NCI-H1417 (cell line): ENCODE results near the gene MFAP3L.
"Not testable (repeated sequence)": the region's sequence is repeated elsewhere in the genome, so short reads cannot be mapped to it uniquely, and the experiment has no call there.

Experiments used
- DNase-seq, 3 experiments: peaks; one replicate each; lab custom pipeline; 2025; lab: John Stamatoyannopoulos, UW

The MFAP3L gene

GRCh38 chr4:170026253-170027021 lies at the start of gene MFAP3L:
TSS of gene MFAP3L (minus strand) at chr4:170026395. CDS start at chr4:170005877, 20,518 bp downstream.
- DNase-seq = peak; percentile 75 to 94 (median 92)

DNA sequence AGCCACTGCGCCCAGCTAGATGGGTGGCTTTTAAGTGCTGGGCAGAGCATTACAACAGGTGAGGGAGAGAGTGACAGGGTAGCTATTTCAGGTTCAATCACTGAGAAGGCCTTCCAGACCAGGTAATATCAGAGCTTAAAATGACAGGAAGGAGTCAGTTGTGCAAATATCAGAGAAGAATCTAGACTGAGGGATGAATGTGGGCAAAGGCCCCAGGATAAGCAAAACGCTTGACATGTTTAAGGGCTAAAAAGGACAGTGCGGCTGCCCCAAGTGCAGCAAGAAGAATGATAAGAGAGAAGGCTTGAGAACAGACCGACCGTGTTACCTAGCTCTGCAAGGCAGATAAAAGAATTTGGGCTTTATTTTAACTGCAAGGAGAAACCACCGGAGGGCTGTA lies 45.0 kb upstream of the MFAP3L start:
- DNase-seq = no peak

DNA sequence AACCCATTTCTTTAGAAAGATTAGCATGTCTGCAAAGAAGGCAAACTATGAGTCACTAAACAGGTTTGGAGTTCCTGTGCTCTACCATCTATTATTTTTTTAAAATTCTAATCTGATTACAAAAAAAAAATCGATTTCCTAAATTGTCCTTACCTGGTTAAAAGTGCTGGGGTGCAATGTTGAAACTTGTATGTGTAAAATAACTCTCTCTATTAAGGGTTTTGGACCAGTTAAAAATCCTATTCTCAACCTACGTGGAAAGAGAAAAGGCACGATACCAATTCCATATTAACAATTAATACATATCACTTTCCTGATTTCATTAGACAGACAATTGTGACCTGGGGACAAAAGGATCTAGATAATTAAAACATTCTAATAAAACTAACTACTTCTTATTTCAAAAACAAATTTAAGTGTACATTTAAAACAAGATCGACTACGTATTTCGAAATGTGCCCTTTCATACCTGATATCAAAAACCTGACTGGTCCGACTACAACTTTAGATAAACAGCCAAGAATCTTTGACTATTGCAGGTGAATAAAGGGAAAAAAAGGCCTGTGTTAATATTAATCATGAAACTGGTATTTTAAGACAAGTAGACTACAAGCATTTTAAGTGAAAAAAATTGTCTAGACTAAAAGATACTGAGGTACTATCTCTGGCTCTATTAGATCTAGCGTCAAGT lies 42.4 kb upstream of the MFAP3L start:
- DNase-seq = no peak

DNA sequence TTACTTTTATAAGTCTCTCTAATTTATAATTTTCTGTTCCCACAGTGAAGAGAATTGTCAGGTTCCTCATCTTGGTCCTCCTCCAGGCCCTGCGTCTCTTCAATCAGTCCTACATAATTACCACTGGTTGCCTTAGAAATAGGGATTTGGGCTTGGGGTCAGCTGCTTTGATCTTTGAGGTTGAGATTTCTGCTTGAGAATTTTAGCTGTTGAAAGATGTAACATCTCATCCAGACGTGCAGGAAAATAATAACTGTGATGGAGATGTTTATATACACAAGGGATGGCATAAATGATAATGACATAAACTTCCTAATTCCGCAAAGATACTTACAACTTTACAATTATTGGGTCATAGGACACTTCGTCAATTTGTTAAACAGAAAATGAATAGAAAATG lies 33.2 kb upstream of the MFAP3L start:
- no peak for DNase-seq

DNA sequence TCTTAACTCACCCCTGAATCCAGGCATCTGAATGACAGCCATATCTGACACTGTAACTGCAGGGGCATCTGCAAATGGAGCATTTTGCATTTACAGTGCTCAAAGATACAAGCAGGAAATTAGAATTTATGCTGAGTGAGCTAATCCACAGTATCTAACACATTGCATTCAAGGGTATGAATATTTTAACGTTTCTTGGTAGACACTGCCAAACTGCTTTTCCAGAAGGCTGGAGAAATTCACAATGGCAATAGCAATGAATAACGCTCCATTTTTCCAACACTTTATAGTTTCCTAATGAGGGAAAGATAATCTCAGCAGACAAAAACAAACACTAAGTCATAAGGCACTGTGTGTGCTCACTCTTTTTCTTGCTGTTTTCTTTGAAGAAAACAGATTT lies 32.6 kb upstream of the MFAP3L start:
- DNase-seq = no peak

- no peak for DNase-seq
These were observed 31.7 kb upstream of the MFAP3L start for GRCh38 chr4:170057866-170058265.

- DNase-seq = no peak
These were observed 26.7 kb upstream of the MFAP3L start for GRCh38 chr4:170052919-170053318.

GRCh38 chr4:170051402-170051801 lies 25.2 kb upstream of the MFAP3L start:
- DNase-seq = no peak

DNA sequence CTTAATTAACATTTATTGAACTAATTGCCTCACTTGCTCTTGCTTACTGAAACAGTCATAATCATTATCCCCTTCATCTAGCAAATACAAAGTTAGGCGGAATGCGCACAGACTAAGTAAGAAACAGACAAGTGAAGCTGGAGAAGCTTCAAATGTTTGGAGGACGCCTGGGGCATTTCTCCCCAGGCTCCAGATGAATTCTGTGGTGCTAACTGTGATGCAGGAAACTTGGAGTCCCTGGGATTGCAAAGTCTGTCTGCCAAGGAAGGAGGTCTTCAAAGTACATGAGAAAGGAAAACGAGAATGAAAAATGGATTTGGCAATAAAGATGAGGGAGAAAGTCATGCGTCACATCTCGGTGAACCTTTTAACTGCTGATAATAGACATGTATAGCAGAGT lies 23.6 kb upstream of the MFAP3L start:
- DNase-seq = no peak

- peak; percentile 37 to 83 (median 43) for DNase-seq
These were observed 21.7 kb upstream of the MFAP3L start for GRCh38 chr4:170047771-170048354.

DNA sequence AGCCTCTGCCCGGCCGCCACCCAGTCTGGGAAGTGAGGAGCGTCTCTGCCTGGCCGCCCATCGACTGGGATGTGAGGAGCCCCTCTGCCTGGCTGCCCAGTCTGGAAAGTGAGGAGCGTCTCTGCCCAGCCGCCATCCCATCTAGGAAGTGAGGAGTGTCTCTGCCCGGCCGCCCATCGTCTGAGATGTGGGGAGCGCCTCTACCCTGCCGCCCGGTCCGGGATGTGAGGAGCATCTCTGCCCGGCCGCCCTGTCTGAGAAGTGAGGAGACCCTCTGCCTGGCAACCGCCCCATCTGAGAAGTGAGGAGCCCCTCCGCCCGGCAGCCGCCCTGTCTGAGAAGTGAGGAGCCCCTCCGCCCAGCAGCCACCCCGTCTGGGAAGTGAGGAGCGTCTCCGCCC lies 20.0 kb upstream of the MFAP3L start:
- not testable (repeated sequence) for DNase-seq

- DNase-seq = no peak
These were observed 14.0 kb upstream of the MFAP3L start for GRCh38 chr4:170040031-170040680.

GRCh38 chr4:170038769-170039168 lies 12.6 kb upstream of the MFAP3L start:
- DNase-seq = no peak

- DNase-seq = no peak
These were observed 12.0 kb upstream of the MFAP3L start for GRCh38 chr4:170038232-170038631.

DNA sequence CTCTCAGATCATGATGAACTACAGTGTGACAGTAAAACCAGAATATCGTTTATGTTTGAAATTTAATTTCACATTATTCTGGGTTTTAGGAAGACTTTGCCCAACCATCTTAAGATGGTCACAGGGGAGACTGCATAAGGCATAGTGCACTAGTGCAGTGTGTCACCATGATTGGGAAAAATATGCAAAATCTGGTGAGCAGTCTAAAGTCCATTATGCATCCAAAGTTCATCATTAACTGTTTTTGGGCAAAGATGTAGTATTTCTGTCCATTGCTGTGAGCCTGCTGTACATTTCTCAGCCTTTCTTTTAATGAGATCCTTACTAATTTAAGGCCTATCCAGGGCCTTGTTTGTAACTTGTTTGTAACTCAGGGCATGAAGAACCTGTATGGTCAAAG lies 11.3 kb upstream of the MFAP3L start:
- no peak for DNase-seq

DNA sequence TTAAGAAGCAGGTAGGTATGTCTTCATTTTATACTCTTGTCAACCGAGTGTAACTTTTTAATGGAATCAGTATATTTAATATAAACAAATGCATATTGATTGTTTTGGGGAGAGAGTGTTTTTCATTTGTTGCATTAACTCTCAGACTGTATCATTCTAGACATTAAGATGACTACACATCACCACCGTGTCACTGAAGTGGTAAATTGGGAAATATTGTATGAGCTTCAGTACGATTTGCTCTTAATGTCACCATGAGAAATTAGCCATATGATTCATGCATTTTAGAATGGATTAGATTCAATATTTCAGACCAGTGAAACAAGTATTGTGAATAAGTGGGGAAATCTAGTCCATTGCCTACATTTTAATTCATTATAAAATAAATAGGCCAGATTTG lies 9.7 kb upstream of the MFAP3L start:
- DNase-seq = no peak

GRCh38 chr4:170035231-170035630 lies 9.0 kb upstream of the MFAP3L start:
- DNase-seq = no peak

- no peak for DNase-seq
These were observed 7.8 kb upstream of the MFAP3L start for GRCh38 chr4:170033999-170034398.

- peak in 1 of 3 experiments; percentile 12 for DNase-seq
These were observed 3.9 kb upstream of the MFAP3L start for GRCh38 chr4:170030121-170030520.

DNA sequence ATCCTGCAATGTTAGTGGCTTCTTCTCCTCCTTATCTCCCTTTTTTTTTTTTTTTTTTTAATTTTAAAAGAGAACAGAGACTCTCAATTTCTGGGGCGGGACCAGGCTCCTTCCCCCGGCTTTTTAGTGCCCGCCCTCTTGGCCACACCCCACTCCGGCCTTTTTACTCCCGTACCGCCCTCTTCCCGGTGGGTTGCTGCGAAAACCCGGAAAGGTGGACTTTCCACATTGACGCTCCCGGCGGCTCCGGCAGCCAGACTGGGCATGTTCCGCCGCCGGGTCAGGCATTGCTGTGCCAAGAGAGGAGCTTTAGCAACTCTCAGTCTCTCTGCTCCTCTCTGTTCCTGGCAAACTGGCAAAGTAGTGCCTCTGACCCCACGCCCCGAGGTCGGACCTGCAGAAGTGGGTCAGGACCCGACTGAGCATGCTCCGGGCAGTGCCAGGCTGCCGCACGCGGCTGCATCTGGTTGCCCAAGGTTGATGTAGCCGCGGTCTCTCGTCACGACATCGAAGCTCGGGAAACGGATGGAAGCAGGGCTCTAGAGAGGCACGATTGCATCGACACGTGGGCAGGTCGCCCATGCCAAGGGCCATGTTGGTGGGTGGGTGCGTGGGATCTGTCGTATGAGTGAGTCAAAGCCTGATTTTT lies 1.1 kb upstream of the MFAP3L start:
- peak; percentile 81 to 98 (median 97) for DNase-seq

GRCh38 chr4:170025523-170026252 lies 507 bp downstream of the MFAP3L start:
- peak in 2 of 3 experiments; percentile 65 to 70 for DNase-seq
